ENCODE measurements around the gene DLG2. TPM values are rescaled to one million over a fixed set of nuclear protein-coding genes. Genes with fewer than 3 reads are reported as not detected.

DLG2 gene
- total and polyA plus RNA-seq, 2 of the 4 experiments (the other 2 are of a cell fraction), result 0.31 to 0.36 TPM

DNA sequence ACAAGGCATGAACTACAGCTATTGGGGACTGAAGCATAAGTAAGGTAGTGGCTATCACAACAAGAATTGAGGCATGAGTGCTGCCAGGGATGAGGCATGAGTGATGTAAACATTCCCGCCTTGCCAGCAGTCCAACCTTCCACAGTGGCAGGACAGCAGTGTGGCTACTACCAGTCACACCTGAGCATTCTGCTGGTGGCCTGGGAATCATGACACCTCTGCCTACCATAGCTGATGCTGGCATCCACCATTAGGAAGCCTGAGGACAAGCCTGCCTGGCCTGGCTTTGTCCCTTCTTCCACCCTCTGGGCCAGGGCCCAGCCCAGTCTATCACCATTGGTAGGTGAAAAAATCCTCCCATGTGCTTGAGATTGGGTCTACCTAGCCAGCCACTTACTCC is 1628.2 kb downstream of the DLG2 start:
- POLR2A ChIA-PET (ENCODE audit: unreplicated experiment), result no interaction called here

More for the DNA sequence above, 1628.2 kb downstream of the DLG2 start:
- H2BK20ac ChIP-seq (ENCODE audit: low read depth, low read length), result no peak overlapping the region
- H3K18ac ChIP-seq (ENCODE audit: low read depth, low read length), result no peak overlapping the region
- no peak overlapping the region for H3K23ac ChIP-seq (ENCODE audit: low read depth, low read length)
- H2BK5ac ChIP-seq (ENCODE audit: low read depth, low read length, poor library complexity, severe bottlenecking), result no peak overlapping the region
- H2AK9ac ChIP-seq (replicated peaks; ENCODE audit: low read depth, low read length, poor library complexity), result no peak overlapping the region
- no peaks in the 10 kb centered on the region for H3K9me1 ChIP-seq (ENCODE audit: insufficient read depth, low read length)
- no peak overlapping the region for H4K91ac ChIP-seq (ENCODE audit: insufficient read depth, low read depth, low read length)
- no peak overlapping the region for H3K4me3 ChIP-seq (ENCODE audit: insufficient read depth, low read depth, low read length)
- no peaks in the 10 kb centered on the region for H3K27me3 ChIP-seq (ENCODE audit: control insufficient read depth, insufficient read depth, low read length)
- no peaks in the 10 kb centered on the region for H3K79me1 ChIP-seq (ENCODE audit: low read depth in 1 of 2, low read length in 2 of 2)
- no peaks in the 10 kb centered on the region for H3K36me3 ChIP-seq (ENCODE audit: control insufficient read depth, insufficient read depth, low read length)
- intact Hi-C loops (cut with micrococcal nuclease), result no loop called here
- dilution Hi-C loops (cut with HindIII; ENCODE audit: low sequenced_read_pairs, unreplicated experiment), result no loop called here
- H3K14ac ChIP-seq (replicated peaks; ENCODE audit: low read depth, low read length), result no peak overlapping the region
- H3K27ac ChIP-seq (ENCODE audit: insufficient read depth, low read length), result no peak overlapping the region
- no peak overlapping the region for H3K4me2 ChIP-seq (ENCODE audit: low read depth, low read length)
- peaks cover 13% of the 10 kb centered on the region for H3K9me3 ChIP-seq (ENCODE audit: control insufficient read depth, insufficient read depth, low read length)
- no peaks in the 10 kb centered on the region for H4K20me1 ChIP-seq (ENCODE audit: insufficient read depth, low read length)
- no peak overlapping the region for H2AK5ac ChIP-seq (ENCODE audit: low read depth, low read length)
- DNase-seq, result no peak
- H2BK120ac ChIP-seq (ENCODE audit: low read depth, low read length), result no peak overlapping the region
- no peak overlapping the region for H3K56ac ChIP-seq (ENCODE audit: extremely low read depth, insufficient read depth, low read length)
- H2AFZ ChIP-seq (replicated peaks; ENCODE audit: low read length, poor library complexity), result no peak overlapping the region
- TF ChIP-seq RCOR1 (IDR thresholded peaks at IDR 0.05; ENCODE audit: insufficient replicate concordance, low read length) (no peak), NFE2L2 (IDR thresholded peaks at IDR 0.05; ENCODE audit: low read depth, low read length) (no peak), POLR2A (IDR thresholded peaks at IDR 0.05; ENCODE audit: low read depth, low read length) (no peak), RFX5 (IDR thresholded peaks at IDR 0.05; ENCODE audit: low read depth, low read length) (no peak), RAD21 (IDR thresholded peaks at IDR 0.05; ENCODE audit: low read length) (no peak), MXI1 (IDR thresholded peaks at IDR 0.05; ENCODE audit: borderline replicate concordance, low read depth, low read length) (no peak), BHLHE40 (IDR thresholded peaks at IDR 0.05; ENCODE audit: low read depth, low read length) (no peak), MAZ (IDR thresholded peaks at IDR 0.05; ENCODE audit: borderline replicate concordance, low read depth, low read length) (no peak), CHD1 (IDR thresholded peaks at IDR 0.05; ENCODE audit: low read depth, low read length) (no peak), FOS (IDR thresholded peaks at IDR 0.05; ENCODE audit: low read depth, low read length) (no peak), MAFK (IDR thresholded peaks at IDR 0.05; ENCODE audit: low read depth, low read length) (no peak), SMC3 (IDR thresholded peaks at IDR 0.05; ENCODE audit: low read depth, low read length) (no peak), USF2 (IDR thresholded peaks at IDR 0.05; ENCODE audit: low read depth, low read length) (no peak)
- TF ChIP-seq, protein P1, sequence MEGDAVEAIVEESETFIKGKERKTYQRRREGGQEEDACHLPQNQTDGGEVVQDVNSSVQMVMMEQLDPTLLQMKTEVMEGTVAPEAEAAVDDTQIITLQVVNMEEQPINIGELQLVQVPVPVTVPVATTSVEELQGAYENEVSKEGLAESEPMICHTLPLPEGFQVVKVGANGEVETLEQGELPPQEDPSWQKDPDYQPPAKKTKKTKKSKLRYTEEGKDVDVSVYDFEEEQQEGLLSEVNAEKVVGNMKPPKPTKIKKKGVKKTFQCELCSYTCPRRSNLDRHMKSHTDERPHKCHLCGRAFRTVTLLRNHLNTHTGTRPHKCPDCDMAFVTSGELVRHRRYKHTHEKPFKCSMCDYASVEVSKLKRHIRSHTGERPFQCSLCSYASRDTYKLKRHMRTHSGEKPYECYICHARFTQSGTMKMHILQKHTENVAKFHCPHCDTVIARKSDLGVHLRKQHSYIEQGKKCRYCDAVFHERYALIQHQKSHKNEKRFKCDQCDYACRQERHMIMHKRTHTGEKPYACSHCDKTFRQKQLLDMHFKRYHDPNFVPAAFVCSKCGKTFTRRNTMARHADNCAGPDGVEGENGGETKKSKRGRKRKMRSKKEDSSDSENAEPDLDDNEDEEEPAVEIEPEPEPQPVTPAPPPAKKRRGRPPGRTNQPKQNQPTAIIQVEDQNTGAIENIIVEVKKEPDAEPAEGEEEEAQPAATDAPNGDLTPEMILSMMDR (conservative IDR thresholded peaks at IDR 0.05; ENCODE audit: low read depth, low read length), result no peak
- TF ChIP-seq, protein P2, sequence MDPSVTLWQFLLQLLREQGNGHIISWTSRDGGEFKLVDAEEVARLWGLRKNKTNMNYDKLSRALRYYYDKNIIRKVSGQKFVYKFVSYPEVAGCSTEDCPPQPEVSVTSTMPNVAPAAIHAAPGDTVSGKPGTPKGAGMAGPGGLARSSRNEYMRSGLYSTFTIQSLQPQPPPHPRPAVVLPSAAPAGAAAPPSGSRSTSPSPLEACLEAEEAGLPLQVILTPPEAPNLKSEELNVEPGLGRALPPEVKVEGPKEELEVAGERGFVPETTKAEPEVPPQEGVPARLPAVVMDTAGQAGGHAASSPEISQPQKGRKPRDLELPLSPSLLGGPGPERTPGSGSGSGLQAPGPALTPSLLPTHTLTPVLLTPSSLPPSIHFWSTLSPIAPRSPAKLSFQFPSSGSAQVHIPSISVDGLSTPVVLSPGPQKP (IDR thresholded peaks at IDR 0.05; ENCODE audit: borderline replicate concordance, low read depth, low read length), result no peak
- no peak for ATAC-seq (ENCODE audit: low read depth)
- BruUV-seq (replicated peaks), result no TSS peak
- no peak overlapping the region for H4K8ac ChIP-seq (ENCODE audit: low read depth in 2 of 2, low read length in 2 of 2)
- CTCF ChIA-PET, result no interaction called here
- WGBS, 2 experiments (ENCODE audit: extremely low coverage in 2 of 2, insufficient read length in 1 of 2), result no CpG with 5 or more reads among the region's 1 CpG
- H3K4ac ChIP-seq (ENCODE audit: low read depth, low read length), result no peak overlapping the region
- H4K5ac ChIP-seq (ENCODE audit: low read depth, low read length), result no peak overlapping the region
- no peaks in the 10 kb centered on the region for H3K4me1 ChIP-seq (ENCODE audit: control insufficient read depth, insufficient read depth, low read length)
- H3K9ac ChIP-seq (ENCODE audit: low read depth, low read length), result no peak overlapping the region
- in situ Hi-C loops (cut with MboI; ENCODE audit: low sequenced_read_pairs), result no loop called here
- no peak overlapping the region for H2BK15ac ChIP-seq (ENCODE audit: low read depth, low read length)

Data from IMR-90 (cell line).